Activated CD4-positive, CD25-positive, alpha-beta regulatory T cell treated with anti-CD3 and anti-CD28 coated beads, Interleukin-2, amount 50 U/mL, for 16 hours (primary cell): ENCODE results near the gene TRMT1.
"Not testable (repeated sequence)": the region's sequence is repeated elsewhere in the genome, so short reads cannot be mapped to it uniquely, and the experiment has no call there.

ENCODE experiments used
- DNase-seq: peaks from one replicate; pipeline ENCODE4 v3.0.0-alpha.2; 2020; ENCODE audit warnings: low read depth, low spot score

The TRMT1 gene

DNA sequence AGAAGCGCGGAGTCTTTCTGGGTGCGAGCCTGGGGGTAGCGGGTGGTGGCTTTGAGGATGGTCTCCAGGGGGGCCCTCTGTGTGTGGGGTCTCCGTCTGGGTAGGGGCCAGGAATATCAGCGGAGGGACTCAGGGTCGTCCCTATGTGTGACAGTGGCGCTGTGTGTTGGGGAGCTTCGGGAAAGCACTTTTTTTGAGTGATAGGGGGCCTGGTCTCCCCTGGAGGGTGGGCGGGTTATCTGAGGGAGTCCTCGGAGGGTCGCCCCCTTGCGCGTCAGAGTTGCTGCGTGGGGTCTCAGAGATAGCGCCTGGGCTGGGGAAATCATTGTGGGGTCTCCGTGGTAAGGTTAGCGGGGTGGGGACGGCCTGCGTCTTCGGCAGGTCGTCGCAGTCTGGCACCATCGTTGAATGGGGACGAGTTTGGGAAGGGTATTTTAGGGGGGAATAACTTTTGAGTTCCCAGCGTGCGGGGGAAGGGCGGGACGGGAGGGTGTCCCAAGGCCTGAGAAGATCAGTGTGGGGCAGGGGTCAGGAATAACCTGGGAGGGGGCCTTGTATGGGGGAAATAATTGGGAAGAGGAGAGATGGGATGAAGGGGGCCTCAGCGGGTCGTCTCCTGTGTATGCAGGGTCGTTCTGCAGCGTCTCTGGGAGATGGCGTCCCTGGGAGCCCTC, 34.5 kb upstream of the TRMT1 start:
- no peak for DNase-seq

DNA sequence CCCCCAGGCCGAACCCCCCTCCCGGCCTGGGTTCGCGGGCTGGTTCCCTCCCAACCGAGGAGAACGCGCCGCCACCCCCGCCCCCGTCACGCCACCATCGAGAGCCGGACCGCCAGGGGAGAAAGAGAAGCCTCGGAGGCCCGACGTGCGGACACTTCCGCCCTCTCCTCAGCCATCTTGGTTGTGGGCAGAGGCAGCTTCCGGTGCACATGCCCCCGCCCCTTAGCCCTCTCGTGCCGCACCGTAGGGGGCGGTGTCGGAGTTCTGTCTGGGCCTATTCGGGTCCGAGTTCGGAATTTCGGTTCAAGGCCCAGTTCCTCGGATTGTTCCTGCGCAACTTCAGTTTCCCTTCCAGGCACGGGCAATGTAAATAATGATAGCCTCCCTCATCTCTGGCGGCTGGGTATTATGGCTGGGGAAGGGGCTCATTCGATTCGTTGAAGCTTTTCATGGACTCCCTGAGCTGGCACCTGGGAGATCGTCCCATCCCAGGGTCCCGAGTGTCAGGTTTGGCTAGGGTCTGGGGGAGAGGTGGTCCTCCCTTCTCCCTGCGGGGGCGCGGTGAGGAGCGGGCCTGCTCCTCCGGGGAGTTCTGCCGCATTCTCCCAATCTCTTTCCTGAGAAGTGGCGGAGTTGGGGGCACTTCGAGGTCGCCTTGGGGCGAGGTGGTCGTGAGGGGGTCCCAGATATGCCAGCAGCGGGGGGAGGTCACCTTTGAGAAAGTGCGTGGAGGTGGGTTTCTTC, 33.8 kb upstream of the TRMT1 start, which contains the start of the genes IER2 and STX10:
IER2 (plus strand) TSS at position 225 of the 744 bp plus-strand sequence. CDS start 2,776 bp downstream, outside the sequence.
STX10 (minus strand) TSS at position 189 of the 744 bp plus-strand sequence. CDS start 202 bp downstream, outside the sequence.
- peak; percentile 85 for DNase-seq

DNA sequence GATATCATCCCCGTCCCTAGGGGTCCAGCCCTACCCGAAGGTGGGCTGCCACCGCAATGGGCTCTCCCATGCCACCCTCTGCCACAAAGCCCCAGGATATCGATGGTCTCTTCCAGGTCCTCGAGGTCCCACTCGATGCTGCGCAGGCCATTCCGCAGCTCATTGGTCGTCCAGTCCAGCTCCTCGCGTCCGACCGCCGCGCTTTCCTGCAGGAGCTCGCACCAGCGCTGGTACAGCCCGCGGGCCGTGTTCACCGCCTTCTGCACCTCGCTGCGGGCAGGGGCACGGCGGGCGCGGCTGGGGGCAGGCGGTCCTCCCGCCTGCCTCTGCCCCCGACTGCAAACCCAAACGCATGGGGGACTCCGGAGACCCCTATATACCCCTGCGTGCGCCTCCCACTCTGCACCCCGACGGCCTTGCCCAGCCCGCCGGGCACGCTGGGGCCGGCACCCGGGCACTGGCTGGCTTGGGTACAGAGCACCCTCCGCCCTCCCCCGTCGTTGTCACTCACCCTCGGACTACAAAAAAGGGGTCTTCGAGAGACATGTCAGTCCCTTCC, 33.2 kb upstream of the TRMT1 start:
- DNase-seq: no peak

DNA sequence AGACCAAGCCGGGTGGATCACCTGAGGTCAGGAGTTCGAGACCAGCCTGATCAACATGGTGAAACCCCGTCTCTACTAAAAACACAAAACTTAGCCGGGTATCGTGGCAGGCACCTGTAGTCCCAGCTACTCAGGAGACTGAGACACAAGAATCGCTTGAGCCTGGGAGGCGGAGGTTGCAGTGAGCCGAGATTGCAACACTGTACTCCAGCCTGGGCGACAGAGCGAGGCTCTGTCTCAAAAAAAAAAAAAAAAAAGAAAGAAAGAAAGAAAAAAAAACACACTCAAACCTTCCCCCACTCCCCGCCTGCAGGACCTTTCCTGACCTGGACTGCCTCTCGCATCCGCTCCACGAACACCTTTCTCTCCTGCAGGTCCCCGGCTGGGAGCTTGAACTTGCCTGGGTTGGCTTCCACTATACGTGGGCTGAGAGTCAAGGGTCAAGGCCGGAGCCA, 32.7 kb upstream of the TRMT1 start:
- not testable (repeated sequence) for DNase-seq

DNA sequence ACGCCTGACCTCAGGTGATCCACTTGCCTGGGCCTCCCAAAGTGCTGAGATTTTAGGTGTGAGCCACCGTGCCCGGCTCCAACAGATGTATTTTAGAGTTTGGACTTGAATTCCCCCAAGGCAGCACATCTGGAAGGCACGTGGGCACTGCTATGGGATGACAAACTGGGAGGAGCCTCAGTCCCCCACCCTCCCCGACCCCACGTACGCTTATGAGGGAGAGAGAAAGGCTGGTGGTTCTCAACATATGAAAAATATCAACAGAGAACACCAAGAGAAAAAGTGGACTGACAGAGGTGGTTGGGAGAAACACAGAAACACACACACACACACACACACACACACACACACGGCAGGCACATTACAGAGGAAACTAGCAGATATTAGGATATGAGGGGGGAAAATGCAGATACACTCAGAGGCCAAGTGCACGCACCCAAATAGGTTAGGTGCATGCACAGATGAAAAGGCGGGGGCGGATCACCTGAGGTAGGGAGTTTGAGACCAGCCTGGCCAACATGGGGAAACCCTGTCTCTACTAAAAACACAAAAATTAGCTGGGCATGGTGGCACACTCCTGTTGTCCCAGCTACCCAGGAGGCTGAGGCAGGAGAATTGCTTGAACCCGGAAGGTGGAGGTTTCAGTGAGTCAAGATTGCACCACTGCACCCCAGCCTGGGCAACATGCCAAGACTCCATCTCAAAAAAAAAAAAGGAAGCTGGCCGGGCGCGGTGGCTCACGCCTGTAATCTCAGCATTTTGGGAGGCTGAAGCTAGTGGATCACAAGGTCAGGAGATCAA, 30.4 kb upstream of the TRMT1 start:
- DNase-seq: no peak

DNA sequence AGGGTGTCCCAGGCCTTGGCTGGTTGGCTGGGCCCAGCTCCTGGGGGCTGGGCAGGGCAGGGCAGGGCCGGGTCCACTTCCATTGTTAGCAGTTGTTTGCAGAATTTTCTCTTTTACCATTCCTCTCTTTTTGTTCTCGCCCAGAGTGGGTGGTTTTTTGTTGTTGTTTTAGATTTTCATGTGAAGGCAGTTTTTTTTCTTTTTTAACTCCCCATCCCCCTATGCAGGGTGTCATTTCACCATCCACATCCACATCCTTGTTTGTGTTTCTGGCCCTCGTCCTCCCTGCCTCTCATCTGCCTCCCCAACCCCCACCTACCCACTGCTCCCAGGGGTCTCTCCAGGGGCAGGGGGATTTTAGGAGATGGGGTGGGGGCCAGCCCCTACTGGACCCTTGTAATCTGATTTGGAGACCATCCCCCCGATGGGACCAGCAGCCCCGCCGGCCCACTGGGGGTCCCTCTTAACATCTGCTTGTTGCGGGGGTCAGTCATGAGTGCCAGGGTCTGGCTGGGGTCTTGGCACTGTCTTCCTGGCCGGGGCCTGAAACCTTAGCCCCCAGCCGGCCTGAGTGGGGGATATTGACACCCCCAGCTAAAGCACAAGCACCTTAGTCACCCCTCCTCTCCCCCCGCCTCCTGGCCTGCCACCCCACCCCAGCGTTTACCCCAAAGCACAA, 23.2 kb upstream of the TRMT1 start:
- DNase-seq: no peak

DNA sequence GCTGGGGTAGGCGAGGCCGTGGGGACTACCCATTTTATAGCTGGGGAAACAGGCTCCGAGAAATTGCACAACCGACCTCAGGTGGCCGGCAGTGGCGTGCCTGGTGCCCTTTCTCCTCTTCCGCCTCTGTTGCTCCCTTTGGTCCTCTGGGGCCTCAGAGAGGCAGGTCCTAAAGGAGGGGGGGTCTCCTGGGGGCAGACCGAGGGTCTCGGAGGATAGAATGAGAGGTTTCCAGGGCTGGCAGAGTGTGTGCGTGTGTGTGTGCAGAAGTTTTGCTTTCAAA, 22.3 kb upstream of the TRMT1 start:
- no peak for DNase-seq

DNA sequence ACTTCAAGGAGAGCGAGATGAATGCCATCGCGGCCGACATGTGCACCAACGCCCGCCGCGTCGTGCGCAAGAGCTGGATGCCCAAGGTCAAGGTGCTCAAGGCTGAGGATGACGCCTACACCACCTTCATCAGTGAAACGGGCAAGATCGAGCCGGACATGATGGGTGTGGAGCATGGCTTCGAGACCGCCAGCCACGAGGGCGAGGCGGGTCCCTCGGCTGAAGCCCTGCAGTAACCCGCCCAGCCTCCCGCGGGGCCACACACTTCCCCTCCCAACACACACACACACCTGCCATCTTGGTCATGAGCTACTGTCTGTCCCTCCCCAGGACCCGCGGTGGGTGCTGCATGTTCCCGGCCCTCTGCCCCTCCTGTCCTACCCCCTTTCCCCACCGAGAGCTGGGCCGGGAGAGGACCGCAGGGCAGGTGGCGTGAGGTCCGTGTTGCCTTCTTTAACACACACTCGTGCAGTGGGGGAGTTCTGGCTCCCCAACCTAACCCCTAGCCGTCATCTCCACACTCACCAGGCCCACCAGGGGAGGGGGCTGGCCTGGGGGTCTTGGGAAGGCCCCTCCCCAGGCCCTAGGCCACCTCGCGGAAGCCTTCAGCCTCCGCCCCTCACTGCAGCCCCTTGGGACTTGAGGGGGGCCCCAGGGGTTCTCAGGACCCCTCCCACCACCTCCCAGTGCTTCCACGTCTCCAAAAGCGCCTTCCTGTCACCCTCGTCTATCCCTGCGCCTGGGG, 21.8 kb upstream of the TRMT1 start:
- no peak for DNase-seq

DNA sequence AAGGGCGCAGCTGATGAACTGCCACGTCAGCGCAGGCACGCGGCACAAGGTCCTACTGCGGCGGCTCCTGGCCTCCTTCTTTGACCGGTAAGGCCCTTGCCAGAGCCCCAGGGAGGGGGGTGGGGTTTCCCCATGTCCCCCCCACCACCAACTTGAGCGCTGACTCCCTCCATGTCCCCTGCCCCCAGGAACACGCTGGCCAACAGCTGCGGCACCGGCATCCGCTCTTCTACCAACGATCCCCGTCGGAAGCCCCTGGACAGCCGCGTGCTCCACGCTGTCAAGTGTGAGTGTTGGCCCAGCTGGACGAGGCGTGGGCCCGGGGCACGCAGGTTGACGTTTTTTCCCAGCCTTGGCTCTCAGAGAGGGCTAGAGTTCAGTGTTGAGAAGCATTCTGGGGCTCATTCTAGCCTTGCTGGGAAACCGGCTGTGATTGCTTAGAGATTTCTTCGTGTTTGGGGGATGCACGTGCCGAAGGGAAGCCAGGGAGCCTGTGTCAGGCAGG, 20.8 kb upstream of the TRMT1 start:
- DNase-seq: no peak

DNA sequence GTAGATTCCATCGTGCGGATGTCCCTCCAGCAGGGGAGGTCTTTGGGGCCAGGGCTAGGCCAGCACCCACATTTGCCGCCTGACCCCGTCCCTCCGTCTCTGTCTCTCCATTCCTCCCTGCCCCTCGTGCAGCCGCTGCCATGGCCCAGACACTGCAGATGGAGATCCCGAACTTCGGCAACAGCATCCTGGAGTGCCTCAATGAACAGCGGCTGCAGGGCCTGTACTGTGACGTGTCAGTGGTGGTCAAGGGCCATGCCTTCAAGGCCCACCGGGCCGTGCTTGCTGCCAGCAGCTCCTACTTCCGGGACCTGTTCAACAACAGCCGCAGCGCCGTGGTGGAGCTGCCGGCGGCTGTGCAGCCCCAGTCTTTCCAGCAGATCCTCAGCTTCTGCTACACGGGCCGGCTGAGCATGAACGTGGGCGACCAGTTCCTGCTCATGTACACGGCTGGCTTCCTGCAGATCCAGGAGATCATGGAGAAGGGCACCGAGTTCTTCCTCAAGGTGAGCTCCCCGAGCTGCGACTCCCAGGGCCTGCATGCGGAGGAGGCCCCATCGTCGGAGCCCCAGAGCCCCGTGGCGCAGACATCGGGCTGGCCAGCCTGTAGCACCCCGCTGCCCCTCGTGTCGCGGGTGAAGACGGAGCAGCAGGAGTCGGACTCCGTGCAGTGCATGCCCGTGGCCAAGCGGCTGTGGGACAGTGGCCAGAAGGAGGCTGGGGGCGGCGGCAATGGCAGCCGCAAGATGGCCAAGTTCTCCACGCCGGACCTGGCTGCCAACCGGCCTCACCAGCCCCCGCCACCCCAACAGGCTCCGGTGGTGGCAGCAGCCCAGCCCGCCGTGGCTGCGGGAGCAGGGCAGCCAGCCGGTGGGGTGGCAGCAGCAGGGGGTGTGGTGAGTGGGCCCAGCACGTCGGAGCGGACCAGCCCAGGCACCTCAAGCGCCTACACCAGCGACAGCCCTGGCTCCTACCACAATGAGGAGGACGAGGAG, 18.8 kb upstream of the TRMT1 start:
- DNase-seq: no peak

DNA sequence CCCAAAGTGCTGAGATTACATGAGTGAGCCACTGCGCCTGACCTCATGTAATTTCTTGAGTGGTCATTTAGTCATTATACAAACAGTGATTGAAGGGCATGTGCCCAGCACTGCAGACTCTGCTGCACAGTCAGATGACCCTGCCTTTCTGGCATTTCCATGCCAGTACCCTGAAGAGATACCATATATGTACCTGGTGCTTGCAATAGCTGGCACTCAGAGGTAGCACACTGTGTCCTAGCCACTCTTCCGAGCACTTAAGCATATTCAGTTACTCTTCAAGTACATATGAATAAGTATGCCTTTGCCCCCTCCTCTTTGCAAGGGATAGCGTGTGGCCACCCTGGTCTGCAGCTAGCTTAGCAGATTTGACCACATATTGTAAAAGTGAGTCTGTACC, 18.1 kb upstream of the TRMT1 start:
- DNase-seq: no peak

DNA sequence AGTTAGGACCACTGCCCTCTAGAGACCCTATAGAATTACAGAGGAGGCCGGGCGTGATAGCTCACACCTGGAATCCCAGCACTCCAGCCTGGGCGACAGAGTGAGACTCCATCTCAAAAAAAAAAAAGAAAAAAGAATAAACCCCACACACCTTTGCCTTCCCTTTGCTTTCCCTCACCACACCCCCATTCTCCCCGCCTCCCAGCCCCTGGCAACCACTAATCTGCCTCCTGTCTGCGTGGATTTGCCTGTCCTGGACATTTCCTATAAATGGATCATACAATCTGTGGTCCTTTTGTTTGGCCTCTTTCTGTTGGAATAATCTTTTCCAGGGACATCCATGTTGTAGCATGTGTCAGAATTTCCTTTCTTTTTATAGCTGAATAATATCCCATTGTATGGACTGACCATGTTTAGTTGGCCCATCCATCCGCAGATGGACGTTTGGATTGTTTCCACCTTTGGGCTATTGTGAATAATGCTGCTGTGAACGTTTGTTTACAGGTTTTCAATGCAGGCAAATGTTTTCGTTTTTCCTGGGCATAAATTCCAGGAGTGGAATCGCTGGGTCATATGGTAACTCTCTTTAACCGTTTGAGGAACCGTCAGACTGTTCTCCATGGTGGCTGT, 16.8 kb upstream of the TRMT1 start:
- DNase-seq: no peak

DNA sequence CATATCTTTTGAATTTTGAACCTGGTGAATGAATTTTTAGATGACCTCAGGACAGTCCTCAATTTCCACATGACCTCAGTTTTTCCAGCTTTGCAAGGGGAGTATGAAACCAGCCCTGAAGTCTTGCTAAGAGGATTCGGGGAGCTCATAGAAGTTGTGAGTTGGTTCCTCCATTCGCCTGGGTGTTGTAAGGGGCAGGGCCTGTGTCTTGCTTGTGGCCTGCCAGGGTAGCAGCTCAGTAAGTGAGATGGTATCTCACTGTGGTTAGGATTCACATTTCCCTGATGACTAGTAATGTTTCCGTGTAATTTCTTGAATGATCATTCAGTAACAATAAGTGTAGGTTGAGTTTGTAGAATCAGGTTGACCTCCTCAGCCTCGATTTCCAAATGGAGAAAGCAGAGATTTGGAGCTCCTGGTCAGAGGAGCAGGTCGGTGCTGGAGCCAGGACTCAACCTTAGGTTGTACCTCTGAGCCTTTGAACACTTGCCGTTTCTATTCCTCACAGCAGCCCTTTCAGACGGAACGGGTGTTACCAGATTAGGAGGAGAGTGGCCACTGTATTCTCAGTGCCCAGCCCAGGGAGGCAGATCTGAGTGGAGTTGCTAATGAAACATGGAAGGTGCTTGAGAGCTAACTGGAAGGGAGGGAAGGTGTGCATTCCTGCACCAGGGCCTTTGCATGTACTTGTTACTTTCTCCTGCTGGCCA, 16.1 kb upstream of the TRMT1 start:
- no peak for DNase-seq

DNA sequence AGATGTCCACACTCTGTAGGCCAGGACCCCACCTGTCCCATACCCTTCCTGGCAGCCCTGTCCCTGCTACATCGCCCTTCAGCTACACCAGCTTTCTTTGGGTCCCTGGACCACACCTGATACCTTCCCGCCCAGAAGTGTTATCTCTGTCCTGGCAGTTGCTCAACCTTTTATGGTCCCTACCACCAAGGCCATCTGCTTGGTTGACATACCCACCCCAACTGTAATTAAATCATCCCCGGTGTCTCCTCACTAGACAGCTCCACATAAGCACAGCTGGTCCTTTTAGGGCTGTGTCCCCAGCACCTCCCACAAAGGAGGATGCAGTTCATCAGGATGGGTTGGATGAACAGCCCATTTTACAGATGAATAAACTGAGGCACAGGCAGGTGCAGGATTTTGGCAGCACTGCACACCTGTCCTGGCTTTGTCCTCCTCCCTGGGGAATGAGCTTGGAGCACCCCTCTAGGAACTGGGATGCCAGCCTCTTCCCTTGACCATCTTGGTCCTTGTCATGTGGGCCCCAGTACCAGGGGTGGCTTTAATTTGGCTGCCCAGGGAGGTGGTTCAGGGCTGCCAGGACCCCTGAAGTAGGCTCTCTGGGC, 14.4 kb upstream of the TRMT1 start:
- no peak for DNase-seq

DNA sequence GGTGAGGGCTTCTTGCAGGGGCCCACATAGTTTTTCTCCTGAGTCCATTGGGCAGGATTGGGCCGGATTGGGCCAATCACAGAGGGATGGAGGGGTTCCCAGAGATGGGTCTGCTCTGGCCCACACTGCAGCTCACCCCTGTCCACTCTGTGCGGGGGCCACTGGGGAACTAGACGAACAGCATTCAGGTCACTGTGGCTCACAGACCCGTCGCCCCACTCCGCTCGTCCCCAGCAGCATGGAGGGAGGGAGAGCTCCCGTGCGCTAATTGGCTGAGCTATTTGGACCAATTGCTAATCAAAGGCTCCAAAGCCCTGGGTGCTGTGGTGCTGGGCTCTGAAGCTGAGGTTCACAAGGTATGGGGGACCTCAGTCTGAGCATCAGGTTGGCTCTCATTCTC, 12.8 kb upstream of the TRMT1 start:
- DNase-seq: no peak

DNA sequence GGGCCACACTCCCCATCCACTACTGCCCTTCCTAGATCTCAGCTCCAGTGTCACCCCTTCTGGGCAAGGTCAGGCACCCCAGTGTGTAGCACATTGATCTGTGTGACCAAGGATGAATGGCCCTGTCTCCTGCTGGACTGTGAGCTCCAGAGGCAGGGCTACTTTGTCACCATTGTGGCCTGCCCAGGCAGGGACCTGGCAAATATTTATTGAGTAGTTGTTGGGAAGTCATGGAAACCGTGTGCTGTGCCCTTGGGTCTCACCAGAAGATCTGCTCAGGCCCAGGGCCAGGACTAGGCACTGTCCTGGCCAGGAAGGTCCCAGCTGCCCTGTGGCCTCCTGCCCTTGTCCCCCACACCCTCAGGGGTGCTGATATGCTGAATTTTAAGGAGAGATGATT, 12.0 kb upstream of the TRMT1 start:
- no peak for DNase-seq

DNA sequence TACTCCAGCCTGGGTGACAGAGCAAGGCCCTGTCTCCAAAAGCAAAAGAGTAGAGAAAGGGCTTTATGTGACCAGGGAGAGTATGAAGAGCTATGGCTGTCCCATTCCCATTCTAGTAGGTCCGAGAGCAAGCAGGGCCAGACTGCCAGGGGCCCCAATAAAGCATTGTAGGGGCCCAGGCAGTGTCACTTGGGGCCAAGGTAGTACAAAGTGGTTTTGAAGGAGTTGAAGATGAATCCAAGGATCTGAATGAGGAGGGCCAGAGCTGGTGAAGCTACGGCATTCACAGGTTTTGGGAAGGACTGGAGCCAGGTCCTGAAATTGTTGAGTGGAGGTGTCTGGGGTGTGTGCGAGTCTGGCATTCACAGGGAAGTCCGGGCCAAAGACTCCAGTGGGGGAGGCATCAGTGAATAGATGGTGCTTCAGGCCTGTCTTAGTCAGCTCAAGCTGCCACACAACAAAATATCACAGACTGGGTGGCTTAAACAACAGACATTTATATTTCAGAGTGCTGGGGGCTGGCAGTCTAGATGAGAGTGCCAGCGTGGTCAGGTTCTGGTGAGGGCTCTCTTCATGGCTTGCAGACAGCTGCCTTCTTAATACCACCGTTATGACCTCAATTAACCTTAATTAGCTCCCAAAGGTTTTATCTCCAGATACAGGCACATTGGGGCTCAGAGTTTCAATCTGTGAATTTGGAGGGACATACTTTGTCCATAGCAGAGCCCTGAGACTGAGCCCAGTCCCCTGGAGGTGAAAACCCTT, 11.5 kb upstream of the TRMT1 start:
- DNase-seq: no peak
